Measurements from ENCODE around the gene UFD1.

Gene UFD1

DNA sequence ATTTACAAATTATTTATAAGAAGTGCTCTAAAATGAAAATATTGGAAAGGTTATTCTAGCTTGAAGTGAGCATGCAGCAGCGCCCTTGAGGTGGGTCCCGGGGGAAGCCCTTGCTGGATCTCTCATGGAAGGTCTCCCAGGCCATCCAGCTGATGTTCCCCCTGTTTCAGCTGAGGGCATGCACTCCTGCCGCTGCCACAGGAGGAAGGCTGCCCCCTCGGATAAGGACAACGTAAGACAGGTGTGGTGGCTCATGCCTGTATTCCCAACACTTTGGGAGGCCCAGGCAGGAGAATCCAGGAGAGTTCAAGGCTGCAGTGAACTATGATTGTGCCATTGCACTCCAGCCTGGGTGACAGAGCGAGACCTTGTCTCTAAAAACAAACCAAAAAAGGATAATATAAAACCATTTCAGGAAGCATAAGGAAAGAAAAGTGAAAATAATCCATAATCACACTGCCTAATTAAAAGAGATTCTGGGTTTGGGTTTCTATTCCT is 15.7 kb upstream of the UFD1 start:
- no peak for DNase-seq

DNA sequence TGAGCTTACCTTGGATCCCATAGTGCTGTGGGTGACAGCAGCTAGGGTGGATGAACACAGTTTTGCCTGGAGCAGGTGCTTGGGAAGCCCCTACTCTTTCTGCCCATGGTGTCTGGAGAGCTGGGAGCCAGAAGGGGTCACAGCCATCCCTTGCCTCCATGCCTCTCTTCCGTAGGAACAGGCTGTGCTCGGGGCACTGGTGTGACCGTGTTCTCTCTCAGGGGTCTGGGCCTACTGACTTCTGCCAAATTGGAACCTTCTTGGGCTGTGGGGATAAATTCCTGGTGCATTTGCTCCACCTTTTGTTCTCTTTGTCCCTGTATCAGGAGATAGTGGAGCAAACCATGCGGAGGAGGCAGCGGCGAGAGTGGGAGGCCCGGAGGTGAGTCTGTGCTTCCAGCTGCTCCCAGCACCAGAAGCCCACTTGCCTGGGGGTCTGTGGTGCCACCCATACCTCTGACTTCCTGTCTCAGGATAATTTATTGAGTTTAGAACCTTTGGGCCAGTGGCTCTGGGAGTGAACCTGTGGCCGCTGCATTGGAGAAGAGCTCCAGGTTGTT is 15.1 kb upstream of the UFD1 start:
- DNase-seq, result no peak

DNA sequence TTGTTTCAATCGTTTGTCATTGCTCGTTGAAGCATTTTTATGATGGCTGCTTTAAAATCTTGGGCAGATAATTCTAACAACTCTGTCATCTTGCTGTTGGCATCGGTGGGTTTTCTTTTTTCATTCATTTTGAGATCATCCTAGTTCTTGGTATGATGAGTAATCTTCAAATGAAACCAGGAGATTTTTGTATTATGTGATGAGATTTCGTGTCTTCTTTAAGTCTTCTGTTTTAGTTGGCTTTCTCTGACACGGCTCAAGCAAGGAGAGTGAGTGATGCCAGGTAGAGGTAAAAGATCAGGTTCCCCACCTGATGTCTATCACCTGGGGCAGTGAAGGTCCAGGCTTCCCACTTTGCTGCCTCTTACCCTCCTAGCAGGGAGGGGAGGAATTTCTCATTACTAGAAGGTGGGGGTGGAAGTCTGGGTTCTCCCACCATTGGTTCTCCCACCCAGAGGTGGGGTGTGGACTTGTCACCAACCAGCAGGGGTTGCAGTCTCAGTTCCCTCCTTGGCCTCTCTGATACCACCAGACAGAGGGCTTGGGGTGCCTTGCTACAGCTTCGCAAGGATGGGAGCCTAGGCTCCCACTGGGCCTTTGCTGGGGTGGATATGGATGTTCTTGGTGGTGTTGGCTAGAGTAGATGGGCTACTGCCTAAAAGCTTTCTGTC is 13.6 kb upstream of the UFD1 start:
- DNase-seq, result no peak

DNA sequence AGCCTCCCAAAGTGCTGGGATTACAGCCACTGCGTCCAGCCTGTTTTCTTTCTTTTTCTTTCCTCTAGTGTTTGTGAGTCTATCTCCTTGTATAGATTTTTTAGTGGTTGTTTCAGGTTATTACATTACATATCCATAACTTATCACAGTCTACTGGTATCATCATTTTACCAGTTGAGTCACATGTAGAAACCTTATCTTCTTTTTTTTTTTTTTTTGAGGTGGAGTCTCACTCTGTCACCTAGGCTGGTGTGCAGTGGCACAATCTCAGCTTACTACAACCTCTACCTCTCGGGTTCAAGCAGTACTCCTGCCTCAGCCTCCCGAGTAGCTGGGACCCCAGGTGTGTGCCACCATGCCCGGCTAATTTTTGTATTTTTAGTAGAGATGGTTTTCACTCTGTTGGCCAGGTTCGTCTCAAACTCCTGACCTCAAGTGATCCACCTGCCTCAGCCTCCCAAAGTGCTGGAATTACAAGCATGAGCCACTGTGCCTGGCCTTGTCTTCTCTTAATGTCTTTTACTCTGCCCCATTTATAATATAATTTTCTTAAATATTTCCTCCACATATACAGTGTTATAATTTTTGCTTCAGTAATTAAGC is 11.7 kb upstream of the UFD1 start:
- no peak for DNase-seq

DNA sequence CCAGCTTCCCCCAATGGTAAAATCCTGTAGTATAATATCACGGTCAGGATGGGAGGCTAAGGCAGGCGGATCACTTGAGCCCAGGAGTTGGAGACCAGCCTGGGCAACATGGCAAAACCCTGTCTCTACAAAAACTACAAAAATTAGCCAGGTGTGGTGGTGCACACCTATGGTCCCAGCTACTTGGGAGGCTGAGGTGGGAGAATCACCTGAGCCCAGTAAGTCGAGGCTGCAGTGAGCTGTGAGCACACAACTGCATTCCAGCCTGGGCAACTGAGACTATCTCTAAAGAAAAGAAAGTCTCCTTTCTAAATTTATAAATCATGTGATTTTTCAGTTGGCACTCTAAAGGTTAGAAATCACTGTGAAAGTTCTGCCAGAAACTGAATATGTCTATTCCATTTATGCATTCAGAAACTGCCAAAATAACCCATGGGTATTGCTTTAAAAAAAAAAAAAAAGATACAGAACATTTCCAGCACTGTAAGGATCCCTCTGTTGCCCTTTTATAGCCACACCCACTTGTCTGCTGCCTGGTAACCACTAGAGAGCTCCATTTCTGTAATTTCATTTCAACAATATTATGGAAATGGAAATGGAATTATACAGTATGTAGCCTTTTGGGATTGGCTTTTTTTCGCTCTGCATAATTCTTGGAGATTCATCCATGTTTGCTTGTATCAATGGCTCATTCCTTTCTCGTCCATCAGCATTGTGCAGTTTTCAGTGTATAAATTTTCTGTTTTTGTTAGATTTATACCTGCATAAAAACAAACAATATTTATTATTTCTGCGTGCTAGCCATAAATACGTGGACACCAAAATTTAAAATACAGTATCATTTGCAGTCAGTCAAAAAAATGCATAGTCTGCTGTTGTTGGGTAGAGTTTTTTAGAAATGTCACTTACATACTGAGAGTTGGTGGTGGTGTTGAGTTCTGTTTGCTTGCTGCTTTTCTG is 10.2 kb upstream of the UFD1 start:
- no peak for DNase-seq

DNA sequence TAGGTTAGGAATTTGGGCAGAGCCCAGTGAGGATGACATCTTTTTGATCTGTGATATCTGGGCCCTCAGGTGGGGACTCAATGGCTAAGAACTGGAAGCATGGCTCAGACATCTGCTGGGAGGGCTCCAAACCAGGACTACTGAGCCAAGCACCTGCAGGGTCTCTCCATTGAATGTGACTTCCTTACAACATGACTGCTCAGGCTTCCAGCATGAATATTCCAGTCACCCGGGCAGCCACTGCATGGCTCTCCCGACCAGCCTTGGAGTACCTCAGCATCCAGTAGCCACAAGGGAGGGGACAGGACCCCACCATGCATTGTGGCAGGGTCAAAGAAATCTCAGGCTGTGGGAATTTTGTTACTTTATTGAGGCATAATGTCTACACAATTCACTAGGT is 9.3 kb upstream of the UFD1 start:
- no peak for DNase-seq

DNA sequence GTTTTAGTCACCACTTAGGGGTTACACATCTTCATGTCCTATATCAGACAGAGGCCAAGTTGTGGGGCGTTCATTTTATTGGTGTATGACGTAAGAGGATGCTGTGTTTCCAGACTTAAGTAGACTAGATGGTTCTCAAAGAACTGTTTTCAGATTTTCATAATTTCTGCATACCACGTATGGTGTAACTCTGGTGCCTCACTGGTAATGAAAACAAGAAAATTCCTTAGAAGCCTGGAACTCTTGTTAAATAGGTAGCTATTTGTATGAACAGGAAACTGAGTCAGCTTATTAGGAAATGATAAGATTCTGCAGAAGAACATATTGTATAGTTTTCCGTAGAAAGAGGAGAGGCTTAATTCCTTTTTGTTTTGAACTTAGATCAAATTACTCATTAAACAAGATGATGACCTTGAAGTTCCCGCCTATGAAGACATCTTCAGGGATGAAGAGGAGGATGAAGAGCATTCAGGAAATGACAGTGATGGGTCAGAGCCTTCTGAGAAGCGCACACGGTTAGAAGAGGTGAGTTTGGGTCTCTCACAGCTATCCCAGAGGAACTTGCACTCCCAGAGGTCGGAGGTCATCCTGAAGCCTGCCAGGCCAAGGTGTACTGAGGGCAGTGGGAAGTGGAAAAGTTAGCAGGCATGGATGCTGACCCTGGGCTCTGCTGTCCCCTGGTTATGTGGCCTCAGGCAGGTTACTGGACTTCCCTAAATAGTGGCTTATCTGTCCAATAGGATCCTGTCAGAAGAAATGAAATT is 4.7 kb upstream of the UFD1 start:
- no peak for DNase-seq

DNA sequence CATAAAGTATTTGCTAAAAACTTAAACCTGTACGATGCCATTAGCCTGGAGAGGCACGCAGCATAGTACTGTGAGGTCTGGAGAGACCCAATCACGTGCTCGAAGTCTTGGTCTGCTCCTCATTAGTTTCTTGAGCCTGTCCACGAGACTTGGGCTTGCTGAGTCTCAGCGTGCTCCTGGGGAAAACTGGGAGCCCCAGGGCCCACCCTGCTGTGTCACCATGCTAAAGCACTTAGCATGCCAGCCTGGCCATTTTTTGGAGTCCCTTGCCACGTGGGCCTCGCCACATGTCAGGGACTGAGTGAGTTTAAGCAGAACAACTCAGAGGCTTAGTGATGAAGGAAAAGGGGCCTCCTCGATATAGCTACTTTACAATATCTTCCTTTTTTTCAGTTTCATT is 3.3 kb upstream of the UFD1 start:
- DNase-seq, result no peak

DNA sequence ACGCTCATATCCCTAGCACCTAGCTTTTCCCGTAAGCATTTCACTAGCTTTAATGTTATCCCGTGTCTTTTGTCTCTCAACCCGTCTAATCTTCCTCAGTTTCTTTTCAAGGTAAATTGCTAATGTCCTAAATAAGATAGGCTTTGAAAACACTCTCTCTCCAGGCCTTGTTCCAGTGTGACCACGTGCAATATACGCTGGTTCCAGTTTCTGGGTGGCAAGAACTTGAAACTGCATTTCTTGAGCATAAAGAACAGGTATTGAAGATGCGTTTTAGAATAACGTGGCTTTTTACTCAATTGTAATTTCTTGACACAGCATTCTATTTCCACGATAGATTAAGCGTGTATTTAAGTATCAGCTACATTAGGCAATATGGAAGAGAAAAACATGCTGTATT is 1.8 kb upstream of the UFD1 start:
- no peak for DNase-seq

DNA sequence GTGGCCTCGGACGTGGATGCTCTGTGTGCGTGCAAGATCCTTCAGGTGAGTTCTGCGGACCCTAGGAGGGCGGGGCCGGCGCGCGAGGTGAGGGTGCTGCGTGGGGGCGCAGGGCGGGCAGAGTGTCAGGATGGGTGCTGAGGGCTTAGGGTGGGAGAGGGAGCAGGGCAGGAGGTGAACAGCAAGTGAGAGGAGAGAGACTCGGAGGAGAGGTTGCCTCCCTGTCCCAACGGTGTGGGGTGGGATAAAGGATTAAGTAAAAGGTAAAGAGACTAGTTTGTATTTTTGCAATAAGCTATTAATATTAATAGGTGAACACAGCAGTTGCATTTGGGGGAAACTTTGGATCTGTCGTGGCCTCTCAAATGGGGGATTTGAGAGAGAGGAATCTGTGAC is 1.2 kb upstream of the UFD1 start:
- DNase-seq, result no peak

DNA sequence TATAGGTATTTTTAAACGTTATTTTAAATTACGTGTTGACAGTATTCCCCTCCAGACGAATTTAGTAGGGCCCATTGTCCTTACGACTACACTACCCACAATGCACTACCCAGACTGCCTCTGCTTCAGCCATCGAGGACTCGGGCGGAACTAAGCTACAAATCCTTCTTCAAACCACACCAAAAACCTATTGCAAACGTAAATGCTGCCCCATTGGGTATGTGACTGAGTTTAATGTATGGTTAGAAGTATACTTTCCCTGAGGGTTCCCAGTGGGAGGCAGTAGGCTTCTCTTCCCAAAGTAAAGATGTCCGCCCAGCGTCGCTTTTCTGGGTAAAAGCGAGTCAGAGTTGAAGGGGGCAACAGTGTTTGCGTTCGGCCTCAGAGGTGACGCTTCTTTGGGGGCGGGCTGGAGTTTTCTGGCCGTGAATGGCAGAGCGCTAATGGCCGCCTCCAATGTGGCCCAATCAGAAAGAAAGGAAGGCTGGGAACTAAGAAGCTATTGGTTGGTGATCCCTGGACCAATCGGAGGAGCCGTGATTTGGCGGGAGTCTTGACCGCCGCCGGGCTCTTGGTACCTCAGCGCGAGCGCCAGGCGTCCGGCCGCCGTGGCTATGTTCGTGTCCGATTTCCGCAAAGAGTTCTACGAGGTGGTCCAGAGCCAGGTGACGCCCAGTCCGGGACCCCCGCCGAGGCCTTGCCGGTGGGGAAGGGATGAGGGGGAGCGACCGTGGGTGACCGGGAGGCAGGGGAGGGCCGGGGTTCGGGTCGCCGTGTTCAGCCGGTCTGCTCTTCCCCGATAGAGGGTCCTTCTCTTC is 571 bp upstream of the UFD1 start, which contains the start of gene CDC45:
CDC45 (plus strand) TSS at position 566 of the 818 bp plus-strand sequence; CDS start at position 615, 49 bp downstream.
- DNase-seq, result peak; percentile 94

DNA sequence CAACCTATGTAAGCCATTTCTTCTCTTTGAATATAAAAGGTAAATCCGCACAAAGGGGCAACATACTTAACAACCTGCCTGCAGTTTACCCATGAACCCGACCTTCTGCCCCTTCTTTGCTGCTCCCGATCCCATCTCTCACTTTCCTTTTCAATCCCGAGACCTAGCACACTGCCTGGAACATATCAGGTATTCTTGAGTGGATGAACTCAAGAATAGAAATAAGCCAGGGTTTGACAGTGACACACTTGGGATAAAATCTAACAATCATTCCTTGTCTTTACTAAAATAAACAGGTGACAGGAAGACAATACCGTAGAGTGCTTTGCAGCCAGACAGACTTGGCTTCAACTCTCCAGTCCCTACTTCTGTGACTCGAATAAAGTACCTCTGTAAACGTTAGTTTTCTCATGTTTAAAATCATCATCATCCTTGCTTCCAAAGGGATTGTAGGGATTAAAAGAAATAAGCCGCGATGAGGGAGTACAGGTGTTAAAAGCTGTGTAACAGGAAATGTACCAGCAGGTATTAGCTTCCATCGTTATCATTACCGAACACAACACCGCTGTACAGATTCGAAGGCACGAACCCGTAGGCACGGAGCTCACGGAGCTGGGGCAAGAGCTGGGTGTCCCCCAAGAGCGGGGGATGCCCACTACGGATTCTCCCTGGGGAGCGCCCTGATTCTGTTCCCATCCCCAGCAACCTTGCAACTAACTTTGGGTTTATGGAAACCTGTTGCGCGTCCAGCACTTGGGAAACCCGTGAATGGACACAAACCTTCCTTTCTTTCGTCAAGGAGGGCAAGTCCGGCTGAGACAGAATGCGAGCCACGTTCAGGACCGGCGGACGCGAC is 720 bp downstream of the UFD1 start:
- peak; percentile 22 for DNase-seq

DNA sequence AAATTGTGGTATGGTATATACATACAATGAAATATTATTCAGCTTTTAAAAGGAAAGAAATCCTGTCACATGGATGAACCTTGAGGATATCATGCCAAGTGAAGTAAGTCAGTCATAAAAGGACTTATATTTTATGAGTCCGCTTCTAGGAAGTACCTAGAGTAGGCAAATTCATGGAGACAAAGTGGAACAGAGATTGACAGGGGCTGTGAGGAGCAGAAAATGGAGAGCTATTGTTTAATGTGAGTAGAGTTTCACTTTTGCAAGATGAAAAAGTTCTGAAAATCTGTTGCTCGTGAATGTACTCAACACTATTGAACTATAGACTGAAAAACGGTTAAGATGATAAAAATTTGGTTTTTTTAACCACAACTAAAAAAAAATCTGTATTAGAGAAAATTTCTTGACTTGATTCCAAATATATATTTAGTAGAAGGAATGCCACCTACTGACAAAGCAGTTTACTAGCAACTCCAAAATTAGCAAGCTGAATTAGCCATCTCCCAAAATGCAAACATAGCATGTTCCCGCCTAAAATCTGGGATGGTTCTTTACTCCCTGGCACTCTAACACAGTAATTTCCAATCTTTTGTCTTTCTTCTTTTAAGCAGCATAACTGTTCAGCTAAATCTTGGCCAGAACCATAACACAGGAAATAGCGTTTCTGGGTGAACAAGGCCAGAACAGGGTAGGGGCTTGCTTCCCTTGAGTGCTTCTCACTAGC is 1.5 kb downstream of the UFD1 start:
- no peak for DNase-seq

DNA sequence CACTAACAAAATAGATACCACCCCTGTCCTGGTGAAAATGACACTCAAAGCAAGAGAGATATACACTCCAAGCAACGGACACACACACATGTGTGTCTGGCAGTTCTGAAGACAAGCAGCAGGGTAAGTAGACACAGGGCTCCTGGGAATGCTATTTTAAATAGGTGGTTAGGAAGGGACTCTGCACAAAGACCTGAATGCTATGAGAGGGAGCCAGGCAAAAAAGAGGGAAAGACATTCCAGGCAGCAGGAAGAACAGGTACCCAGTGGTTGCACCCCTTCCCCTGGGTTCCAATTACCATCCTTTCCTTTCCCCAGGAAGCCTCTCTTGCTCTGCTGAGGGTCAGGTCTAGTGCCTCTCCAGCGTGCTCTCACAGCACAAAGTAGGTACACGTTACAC is 3.0 kb downstream of the UFD1 start:
- DNase-seq, result no peak

DNA sequence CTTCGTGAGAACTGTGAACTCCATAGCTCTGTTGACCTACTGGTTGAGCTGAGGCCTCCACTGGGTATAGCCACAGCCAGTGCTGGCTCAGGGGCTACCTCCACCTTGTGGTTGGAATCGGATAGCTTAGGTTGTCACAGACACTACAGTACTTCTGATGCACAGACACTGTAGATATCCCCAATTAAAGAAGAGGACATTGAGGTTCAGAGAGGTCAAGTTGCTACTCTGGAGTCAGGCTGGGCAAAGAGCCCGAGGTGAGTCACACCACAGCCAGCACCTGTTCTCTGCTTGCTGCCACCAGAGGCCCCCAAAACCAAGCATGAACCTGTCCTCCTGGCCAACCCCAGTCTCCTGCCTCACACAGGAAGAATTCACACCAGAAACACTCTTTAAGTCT is 5.4 kb downstream of the UFD1 start:
- DNase-seq, result no peak

DNA sequence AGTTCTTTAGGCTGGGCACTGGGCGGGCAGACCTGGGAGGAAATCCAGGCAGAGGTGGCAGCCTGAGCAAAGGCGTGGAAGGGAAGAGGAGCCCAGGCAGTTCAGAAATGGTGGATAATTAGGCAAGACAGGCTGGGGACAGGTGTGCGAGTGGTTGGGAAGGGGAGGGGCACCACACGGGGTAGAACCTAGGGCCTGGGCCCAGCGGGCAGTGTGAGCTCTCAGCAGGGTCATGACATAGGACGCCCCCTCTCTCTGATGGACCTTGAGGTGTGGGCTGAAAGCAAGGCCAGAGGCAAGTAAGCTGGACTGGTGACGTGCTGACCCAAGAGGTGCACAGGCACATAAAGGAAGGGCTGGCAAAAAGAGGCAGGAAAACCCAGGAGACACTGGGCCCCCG is 6.8 kb downstream of the UFD1 start:
- DNase-seq, result no peak

DNA sequence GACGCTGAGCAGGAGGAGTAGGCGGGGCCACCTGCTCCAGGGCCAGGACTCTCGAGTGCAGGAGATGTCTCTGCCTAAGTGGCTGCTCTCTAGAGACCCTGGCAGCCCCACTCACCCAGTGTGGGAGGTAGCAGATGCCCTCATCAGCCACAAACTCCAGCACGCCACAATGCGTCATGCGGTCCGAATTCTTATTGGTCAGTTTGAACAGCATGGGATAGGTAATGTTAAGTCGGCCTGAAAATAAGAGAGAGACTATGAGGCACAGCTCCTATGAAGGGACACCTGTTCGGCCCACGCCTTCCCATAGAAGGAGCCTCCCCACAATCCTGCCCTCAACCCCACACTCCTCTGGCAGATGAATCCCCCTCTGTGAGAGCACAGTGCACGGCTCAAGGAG is 7.4 kb downstream of the UFD1 start:
- no peak for DNase-seq

DNA sequence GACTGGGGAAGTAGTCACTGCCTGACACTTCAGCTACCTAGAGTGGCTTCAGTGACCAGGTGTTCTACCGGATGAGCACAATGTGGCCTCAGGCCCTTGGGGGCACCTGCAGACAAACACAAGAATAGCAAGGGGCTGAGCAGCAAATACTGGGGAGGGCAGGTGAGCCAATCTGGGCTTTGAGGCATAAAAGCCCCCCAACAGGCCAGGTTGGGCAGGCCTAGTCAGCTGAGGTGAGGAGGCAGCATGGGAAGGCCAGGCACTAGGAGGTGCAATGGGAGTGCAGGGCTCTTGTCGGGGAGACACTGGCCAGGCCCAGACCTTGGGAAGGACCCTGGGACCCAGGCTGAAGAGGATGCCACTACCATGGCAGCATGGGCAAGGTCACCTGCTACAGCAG is 9.0 kb downstream of the UFD1 start:
- no peak for DNase-seq

DNA sequence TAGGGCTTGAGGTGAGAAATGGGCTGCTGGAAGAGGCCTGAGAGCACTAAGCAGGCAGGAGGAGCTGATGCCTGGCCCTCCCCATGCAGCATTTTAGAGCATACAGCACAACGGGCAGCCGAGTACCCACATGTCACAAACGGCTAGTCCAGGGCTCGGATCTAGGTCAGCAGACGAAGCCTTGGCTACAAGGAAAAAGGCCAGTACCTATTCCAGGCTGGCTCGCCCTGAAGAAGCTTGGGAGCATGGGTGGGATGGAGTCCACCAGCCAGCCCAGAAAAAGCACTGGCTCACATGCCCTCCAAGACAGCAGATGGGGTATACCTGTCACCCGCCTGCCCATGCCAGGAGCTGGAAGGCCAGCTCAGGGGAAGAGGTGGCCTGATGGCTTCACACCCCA is 9.6 kb downstream of the UFD1 start:
- DNase-seq, result no peak

DNA sequence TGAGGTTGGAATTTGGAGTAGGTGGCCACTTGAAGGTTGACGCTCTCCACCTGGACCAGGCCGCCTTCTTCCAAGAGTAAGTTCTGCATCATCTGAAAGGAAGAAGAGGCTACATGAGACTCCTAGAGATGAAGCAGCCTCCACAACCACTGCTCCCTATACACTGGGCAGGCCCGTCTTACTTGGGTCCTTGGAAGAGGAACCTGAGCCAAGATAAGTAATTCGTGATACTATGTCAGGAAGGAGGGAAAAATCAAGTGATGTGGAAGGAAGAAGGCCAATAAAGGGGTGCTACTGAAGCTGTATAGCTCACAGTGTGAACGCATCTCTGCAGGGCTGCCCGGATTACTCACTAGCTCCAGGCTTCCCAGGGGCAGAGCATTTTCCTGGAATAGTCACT is 11.1 kb downstream of the UFD1 start:
- DNase-seq, result no peak

Measured in CD4-positive, alpha-beta T cell treated with Interleukin-17A for 4 hours (primary cell).